Testis (tissue), 3 donors: ENCODE results near the gene STOX2. TPM values are rescaled to one million over a fixed set of nuclear protein-coding genes. Genes with fewer than 3 reads are reported as not detected.

Experiments
- DNase-seq: peaks from one replicate; pipeline ENCODE4 v3.0.0-alpha.2; 2019
- H3K27ac ChIP-seq, 2 donors: fragments of 200-600 bp; sonication (generic); one replicate each; pipeline ENCODE4 v1.5.1; 2019
- H3K27me3 ChIP-seq: fragments of 200-600 bp; sonication (generic); one replicate; pipeline ENCODE4 v1.5.1; 2019
- H3K36me3 ChIP-seq: fragments of 200-600 bp; sonication (generic); one replicate; pipeline ENCODE4 v1.5.1; 2017; ENCODE audit warnings: low read depth; ENCODE audit errors: missing control alignments
- H3K4me1 ChIP-seq: fragments of 200-600 bp; sonication (generic); one replicate; pipeline ENCODE4 v1.5.1; 2019
- H3K4me3 ChIP-seq, 2 donors: fragments of 200-600 bp; sonication (generic); one replicate each; pipeline ENCODE4 v1.5.1; 2017 to 2019
- H3K9me3 ChIP-seq: fragments of 200-600 bp; sonication (generic); one replicate; pipeline ENCODE4 v1.5.1; 2017
- POLR2A ChIP-seq: fragments of 450-650 bp; IDR thresholded peaks from one replicate; pipeline ENCODE4 v1.6.1; 2017; ENCODE audit warnings: antibody characterized with exemption, mild to moderate bottlenecking, moderate library complexity
- WGBS, 2 donors: methylation state at CpG; one replicate each; pipeline ENCODE4 v1.1.5; 2018; 5-methylcytosine and 5-hydroxymethylcytosine counted together
- intact Hi-C: fragments of 100-400 bp; cut with DNase I; formaldehyde crosslinking; loops from one replicate; pipeline ENCODE4 v1.15.1; 2023; ENCODE audit warnings: low total_unique reads
- polyA plus RNA-seq: library from polyadenylated mRNA; stranded (reverse); fragments of 350-450 nt; fragmentation: Illumina TruSeq; extraction: RNeasy Lipid Tissue Mini Kit (QIAGEN cat#74804); gene quantifications from one replicate; pipeline ENCODE4 v1.2.3, GENCODE V29; 2014; ENCODE audit warnings: low read depth, low replicate concordance; ENCODE audit not compliant: insufficient read depth
- total RNA-seq, 2 donors: library from RNA; depleted of rRNA; stranded (reverse); fragments of >200 nt; gene quantifications; one replicate each; pipeline ENCODE4 v1.2.3, GENCODE V29; 2016
- TF ChIP-seq, protein P1 (sequence below), 3 experiments: fragments of 450-650 bp in 2 of 3; fragments of 200-600 bp in 1 of 3; sonication (generic) in 1 of 3; IDR thresholded peaks; one replicate each; pipeline ENCODE4 v1.5.1; 2016 to 2019; ENCODE audit warnings: antibody characterized with exemption in 3 of 3, mild to moderate bottlenecking in 2 of 3, moderate library complexity in 1 of 3

The STOX2 gene
- total and polyA plus RNA-seq, 3 donors from 2014 or later = 5.8 to 17.7 (median 15.2) TPM

DNA sequence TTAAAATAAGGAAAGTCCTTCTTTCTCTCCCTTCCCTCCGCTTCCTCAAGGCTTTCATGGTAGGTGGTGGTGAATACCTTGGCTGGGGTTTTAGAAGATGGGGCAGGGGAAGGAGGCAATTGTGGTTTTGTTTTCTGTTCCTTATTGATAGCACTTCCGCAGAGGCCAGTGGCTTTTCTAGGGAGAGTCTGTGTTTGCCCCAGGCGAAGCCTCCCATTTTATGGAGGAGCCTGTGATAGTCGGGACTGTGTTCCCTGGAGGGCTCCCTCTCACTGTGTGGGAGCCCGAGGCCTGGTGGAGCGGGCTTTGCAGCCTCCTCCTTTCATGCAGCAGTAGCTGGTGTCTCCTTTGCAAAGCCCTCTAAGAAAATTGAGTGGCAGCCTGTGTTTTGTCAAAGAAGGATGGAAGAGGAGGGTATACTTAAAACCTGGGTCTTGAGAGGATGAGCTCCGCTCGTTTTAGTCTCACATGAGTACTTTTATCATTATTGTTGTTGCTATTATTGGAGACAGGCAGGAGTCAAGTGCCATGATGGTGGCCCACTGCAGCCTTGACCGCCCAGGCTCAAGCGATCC, 29.8 kb upstream of the STOX2 start:
- intact Hi-C loops = no loop called here
- WGBS, 2 donors = 81 to 89% methylated on average over 10 of the region's 10 CpGs
- TF ChIP-seq POLR2A = no peak
- TF ChIP-seq, protein P1, sequence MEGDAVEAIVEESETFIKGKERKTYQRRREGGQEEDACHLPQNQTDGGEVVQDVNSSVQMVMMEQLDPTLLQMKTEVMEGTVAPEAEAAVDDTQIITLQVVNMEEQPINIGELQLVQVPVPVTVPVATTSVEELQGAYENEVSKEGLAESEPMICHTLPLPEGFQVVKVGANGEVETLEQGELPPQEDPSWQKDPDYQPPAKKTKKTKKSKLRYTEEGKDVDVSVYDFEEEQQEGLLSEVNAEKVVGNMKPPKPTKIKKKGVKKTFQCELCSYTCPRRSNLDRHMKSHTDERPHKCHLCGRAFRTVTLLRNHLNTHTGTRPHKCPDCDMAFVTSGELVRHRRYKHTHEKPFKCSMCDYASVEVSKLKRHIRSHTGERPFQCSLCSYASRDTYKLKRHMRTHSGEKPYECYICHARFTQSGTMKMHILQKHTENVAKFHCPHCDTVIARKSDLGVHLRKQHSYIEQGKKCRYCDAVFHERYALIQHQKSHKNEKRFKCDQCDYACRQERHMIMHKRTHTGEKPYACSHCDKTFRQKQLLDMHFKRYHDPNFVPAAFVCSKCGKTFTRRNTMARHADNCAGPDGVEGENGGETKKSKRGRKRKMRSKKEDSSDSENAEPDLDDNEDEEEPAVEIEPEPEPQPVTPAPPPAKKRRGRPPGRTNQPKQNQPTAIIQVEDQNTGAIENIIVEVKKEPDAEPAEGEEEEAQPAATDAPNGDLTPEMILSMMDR (IDR thresholded peaks at IDR 0.05) = no peak
- Histone ChIP-seq H3K4me3 (no peak overlapping the region), H3K27me3 (no peaks in the 10 kb centered on the region), H3K36me3 (no peaks in the 10 kb centered on the region), H3K9me3 (no peaks in the 10 kb centered on the region), H3K4me1 (peaks cover 11% of the 10 kb centered on the region), H3K27ac (peak overlapping the region in 1 of 2 donors; percentile 75)
- DNase-seq = no peak

DNA sequence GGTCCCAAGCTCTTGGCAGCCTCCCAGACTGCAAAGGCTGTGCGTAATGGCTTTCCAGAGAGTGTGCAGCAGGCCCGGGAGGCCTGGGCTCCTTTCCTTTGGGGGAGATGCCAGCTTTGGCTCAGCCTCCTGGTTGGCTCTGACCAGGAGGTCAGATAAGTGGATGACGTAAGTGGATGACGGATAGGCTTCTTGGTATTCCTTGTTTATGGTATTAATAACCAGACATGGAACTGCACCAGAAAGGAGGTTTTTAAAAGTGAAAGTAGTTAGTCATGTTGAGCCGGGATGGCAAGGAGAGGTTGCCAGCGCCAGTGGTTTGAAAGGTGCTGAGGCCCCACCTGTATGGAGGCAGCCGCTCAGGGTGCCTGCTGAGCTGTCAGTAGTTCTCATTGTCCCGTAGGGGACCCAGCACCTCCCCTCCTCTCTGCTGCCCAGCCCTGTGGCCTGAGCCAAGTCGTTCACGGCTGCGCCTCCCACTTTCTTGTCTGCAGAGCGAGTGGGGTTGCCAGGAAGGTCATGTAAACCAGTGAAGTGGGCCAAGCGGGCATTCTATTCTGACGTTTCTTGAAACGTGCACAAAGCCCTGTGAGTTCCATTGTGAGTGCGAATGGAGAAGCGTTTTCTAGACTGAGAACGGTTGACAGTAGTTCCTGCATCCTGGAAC, 28.7 kb upstream of the STOX2 start:
- no peaks in the 10 kb centered on the region for H3K9me3 ChIP-seq
- H3K36me3 ChIP-seq = no peaks in the 10 kb centered on the region
- no peaks in the 10 kb centered on the region for H3K27me3 ChIP-seq
- WGBS, 2 donors = 24 to 34% methylated on average over 18 of the region's 18 CpGs
- peak overlapping the region; percentile 36 to 50 for H3K4me3 ChIP-seq
- intact Hi-C loops = no loop called here
- H3K27ac ChIP-seq = peak overlapping the region; percentile 47 to 75
- TF ChIP-seq POLR2A = no peak
- TF ChIP-seq, protein P1 (IDR thresholded peaks at IDR 0.05) = no peak
- peaks cover 11% of the 10 kb centered on the region for H3K4me1 ChIP-seq
- DNase-seq = peak; percentile 82

DNA sequence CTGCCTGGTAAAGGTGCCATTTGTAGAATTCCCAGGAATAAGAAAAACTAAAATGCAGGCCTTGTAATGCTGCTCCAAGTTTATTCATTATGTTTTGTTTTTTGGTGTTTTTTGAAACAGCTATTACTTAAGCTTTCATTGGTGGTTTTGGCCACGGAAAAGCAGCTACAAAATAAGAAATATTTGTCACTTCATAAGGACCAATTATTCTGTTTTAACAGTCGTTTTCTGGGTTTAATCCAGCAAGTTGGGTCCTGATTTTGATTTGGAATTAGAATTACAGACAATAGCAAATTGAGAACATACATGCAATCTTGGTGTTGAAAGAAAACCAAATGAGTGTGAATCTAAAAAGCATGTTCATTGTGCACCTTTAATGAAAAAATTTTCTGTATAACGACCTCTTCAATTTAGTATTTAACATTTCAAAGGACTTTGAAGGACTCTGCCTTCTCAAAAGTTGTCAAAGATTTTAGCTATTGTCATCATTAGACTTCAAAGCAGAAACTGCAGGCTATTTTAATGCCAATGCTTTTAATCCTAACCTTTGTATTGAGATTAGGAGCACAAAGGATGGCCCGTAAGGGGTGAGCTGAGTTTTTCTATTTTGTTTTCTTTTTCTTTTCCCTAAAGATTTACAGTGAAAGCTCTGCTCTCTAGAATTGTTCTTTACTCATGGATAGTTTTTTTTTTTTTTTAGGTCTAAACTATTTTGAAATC, 26.7 kb upstream of the STOX2 start:
- no peaks in the 10 kb centered on the region for H3K9me3 ChIP-seq
- peaks cover 11% of the 10 kb centered on the region for H3K4me1 ChIP-seq
- no peaks in the 10 kb centered on the region for H3K36me3 ChIP-seq
- intact Hi-C loops = no loop called here
- H3K27ac ChIP-seq = no peak overlapping the region
- H3K27me3 ChIP-seq = no peaks in the 10 kb centered on the region
- TF ChIP-seq, protein P1 (IDR thresholded peaks at IDR 0.05) = no peak
- no peak for TF ChIP-seq POLR2A
- 91 to 95% methylated on average over 4 of the region's 4 CpGs for WGBS, 2 donors
- no peak overlapping the region for H3K4me3 ChIP-seq
- DNase-seq = no peak

DNA sequence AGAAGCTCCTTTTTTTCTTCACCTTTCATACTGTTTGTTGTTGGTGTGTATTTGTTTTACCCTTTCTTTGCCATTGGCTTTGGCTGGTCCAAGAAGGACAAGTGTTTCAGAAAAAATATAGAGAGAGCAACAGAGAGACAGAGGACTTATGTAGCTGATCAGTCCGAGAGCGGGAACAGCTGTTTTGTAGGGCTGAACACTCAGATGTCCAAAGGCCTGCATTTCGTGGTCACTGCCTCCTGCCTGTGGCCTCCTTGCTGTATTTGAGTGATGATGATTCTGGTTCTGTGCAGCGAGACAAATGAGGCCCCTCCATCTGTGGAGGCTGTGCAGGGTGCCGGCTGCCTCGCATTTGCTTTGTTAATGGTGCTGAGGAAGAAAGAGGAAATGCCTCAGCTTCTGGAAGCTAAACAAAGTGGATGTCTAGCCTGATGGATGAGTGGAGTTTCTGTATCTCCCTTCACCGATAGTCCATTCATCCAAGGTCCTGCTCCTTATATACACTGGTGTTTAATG, 19.8 kb upstream of the STOX2 start:
- WGBS, 2 donors = 94 to 96% methylated on average over 7 of the region's 7 CpGs
- Histone ChIP-seq H3K27me3 (no peaks in the 10 kb centered on the region), H3K4me1 (no peaks in the 10 kb centered on the region), H3K4me3 (no peak overlapping the region), H3K36me3 (no peaks in the 10 kb centered on the region), H3K27ac (no peak overlapping the region), H3K9me3 (no peaks in the 10 kb centered on the region)
- no peak for TF ChIP-seq POLR2A
- TF ChIP-seq, protein P1 (IDR thresholded peaks at IDR 0.05) = no peak
- no peak for DNase-seq
- intact Hi-C loops = no loop called here
